Activated naive CD8-positive, alpha-beta T cell treated with anti-CD3 and anti-CD28 coated beads, Interleukin-2, amount 50 U/mL, for 24 hours (primary cell): Measurements from ENCODE around the gene CENPE.

Experiments
- ATAC-seq: fragments of 150-1000 bp; cut with Tn5 transposase; one replicate; pipeline ENCODE4 v1.10.0; 2021
- DNase-seq: peaks from one replicate; pipeline ENCODE4 v3.0.0; 2021
- H3K27ac Mint-ChIP-seq: one replicate; pipeline ENCODE4 v1.8.0; 2021; ENCODE audit warnings: mild to moderate bottlenecking, mixed read lengths
- H3K27me3 Mint-ChIP-seq: one replicate; pipeline ENCODE4 v1.8.0; 2021; ENCODE audit warnings: mixed read lengths
- H3K36me3 Mint-ChIP-seq: one replicate; pipeline ENCODE4 v1.8.0; 2021; ENCODE audit warnings: low read depth, mixed read lengths
- H3K4me1 Mint-ChIP-seq: one replicate; pipeline ENCODE4 v1.8.0; 2021; ENCODE audit warnings: mixed read lengths
- H3K4me3 Mint-ChIP-seq: one replicate; pipeline ENCODE4 v1.8.0; 2021; ENCODE audit warnings: mild to moderate bottlenecking, moderate library complexity, mixed read lengths
- H3K9me3 Mint-ChIP-seq: one replicate; pipeline ENCODE4 v1.8.0; 2021; ENCODE audit warnings: mixed read lengths

CENPE gene

DNA sequence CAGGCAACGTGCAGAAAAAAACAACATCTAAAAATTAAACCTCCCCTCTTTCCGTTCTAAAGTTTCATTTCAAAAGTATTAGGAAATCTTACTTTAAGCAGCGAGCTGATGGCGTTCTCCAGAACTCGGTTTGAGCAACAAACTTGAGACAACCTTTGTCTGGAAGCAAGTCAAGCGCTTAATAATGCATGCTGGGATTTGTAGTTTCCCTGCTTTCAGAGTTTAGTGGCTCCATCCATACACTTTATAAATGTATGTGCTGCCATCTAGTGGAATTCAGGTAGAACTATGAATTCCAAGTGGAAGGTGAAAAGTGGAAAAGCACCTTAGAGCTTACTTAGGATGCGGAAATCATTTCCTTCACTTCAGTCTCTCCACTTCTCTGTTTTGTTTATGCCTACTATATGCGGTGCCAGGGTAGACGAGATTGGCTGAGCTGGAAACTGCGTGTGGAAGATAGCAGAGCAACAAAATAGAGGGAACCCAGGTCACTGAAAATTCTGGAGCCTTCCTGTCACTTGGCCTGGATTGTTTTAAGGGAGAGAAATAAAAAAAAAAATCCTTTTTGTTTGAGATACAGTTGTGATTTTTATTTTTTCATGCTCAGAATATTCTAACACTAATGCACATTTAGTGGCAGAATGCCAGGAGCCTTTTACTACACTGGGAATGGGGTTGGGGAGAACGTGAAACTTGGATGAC lies 98.3 kb downstream of the CENPE start, which contains the start of gene BDH2:
Gene BDH2 (minus strand): TSS at position 144 of the 702 bp plus-strand sequence. CDS start 3,580 bp downstream, outside the sequence.
- Mint-ChIP-seq H3K36me3 (peaks cover 2% of the 10 kb centered on the region), H3K9me3 (no peaks in the 10 kb centered on the region), H3K4me1 (peaks cover 27% of the 10 kb centered on the region), H3K4me3 (peak within 1 kb of the TSS; percentile 87), H3K27ac (peak within 1 kb of the TSS; percentile 76), H3K27me3 (no peaks in the 10 kb centered on the region)
- DNase-seq (peak; percentile 18), ATAC-seq (peak; percentile 94)

DNA sequence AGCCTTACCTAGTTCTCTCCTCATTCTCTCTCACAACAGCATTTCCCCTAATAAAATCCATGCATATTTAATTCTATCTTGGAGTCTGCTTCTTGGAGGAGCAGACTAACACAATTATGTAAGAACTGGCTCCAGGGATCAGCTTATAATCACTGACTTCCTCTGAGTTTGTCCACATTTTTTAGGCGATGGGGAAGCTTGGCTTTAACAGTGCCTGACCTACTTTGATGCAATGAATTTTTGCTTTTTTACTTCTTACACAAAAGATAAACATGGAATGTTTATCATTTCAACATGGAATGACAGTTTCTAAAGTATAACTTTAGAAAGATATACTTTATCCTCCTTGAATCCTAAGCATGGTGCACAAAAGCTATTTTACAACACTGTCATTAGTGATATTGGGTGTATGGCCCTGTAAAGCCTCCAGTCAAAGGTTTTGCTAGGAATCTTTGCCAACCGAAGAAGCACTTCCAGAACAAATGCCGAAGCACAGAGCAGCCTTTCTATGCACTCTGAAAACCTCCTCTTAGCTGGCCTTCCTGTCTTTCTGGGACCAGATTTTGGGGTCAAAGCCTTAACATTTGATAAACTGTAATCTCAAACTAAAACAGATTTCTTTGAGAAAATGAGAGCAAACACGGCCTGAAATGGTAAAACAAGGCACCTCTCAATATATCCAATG lies 99.2 kb downstream of the CENPE start:
- Mint-ChIP-seq H3K27me3 (no peaks in the 10 kb centered on the region), H3K27ac (no peak overlapping the region), H3K4me3 (peak overlapping the region; percentile 87), H3K4me1 (peaks cover 27% of the 10 kb centered on the region), H3K36me3 (peaks cover 2% of the 10 kb centered on the region), H3K9me3 (no peaks in the 10 kb centered on the region)
- no peak for ATAC-seq
- no peak for DNase-seq

DNA sequence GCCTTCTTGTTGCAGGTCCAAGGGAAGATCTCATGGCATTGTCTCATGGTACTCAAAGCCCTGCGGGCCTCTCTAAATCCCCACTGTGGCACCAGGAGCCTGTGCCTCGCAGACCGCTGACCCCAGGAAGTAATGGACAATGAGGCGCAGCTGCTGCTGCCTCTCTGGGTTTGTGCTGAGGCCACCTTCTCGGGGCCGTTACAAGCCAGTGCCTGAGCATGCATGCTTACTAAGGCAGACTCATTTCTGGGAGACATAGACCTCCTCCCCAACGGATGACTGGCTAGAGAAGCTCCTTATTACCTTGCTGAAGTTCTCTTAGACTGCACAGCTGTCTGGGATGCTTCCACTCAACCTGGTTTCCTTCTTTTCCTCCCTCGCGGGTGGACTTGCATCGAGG lies 99.8 kb downstream of the CENPE start:
- Mint-ChIP-seq H3K36me3 (peaks cover 2% of the 10 kb centered on the region), H3K4me1 (peaks cover 27% of the 10 kb centered on the region), H3K9me3 (no peaks in the 10 kb centered on the region), H3K27ac (no peak overlapping the region), H3K4me3 (peak overlapping the region; percentile 87), H3K27me3 (no peaks in the 10 kb centered on the region)
- DNase-seq: no peak
- ATAC-seq: no peak

DNA sequence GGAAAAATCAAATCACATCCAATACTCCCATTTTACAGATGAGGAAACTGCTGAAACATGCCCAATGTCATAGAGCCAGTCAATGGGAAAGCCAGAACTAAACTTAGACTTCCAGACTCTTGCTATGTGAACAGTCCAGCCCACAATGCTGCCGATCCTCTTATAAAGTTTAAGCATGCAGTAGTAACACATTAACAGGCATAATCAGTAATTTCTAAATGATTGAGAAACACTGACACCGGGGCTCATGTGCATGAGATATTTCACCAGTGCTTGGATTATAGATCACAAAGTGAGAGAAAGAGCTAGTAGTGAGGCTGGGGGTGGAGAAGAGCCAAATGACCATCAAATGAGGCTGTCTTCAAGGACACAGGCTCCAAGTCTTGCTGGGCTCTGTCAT lies 101.0 kb downstream of the CENPE start:
- DNase-seq: no peak
- Mint-ChIP-seq H3K36me3 (peaks cover 2% of the 10 kb centered on the region), H3K4me1 (peaks cover 32% of the 10 kb centered on the region), H3K9me3 (no peaks in the 10 kb centered on the region), H3K4me3 (no peak overlapping the region), H3K27ac (no peak overlapping the region), H3K27me3 (no peaks in the 10 kb centered on the region)
- ATAC-seq: no peak

DNA sequence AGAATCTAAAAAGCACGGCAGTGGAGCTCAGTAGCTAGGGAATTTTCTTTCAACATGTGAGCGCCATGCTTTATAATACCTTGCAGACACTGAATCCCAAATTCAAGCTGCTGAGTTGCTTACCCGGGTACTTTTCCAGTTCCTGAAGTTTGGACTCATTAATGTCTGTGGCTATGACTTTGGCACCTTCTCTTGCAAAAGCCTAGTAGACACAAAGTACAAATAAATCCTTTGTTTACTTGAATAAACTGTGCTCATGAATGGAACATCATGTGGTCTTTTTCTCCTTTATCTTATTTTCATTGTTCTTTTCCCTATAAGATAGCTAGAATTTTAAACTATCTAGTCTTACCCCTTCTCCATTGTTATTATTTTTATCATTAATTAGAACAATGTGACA lies 103.1 kb downstream of the CENPE start:
- no peaks in the 10 kb centered on the region for H3K9me3 Mint-ChIP-seq
- DNase-seq: no peak
- peaks cover 38% of the 10 kb centered on the region for H3K4me1 Mint-ChIP-seq
- H3K36me3 Mint-ChIP-seq: peaks cover 2% of the 10 kb centered on the region
- H3K27ac Mint-ChIP-seq: no peak overlapping the region
- ATAC-seq: no peak
- H3K4me3 Mint-ChIP-seq: no peak overlapping the region
- no peaks in the 10 kb centered on the region for H3K27me3 Mint-ChIP-seq

DNA sequence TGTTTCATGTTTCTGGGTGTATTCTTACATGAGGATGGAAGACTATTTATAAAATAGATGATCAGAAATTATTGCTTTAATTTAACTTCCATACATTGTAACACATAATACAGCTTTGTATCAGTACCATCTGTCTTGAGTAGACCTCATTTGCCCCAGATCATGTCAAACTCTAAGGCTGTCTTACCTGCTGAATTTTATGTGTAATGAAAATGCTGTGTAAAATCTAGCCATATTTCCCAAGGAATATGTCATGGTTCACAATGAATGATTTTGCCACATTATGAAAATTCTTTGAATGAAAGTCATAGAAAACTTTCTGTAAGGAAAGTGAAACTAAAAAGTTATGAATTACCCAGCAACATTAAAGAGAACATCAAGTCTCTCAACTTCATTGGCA lies 105.9 kb downstream of the CENPE start:
- Mint-ChIP-seq H3K4me1 (peaks cover 14% of the 10 kb centered on the region), H3K27ac (no peak overlapping the region), H3K9me3 (no peaks in the 10 kb centered on the region), H3K27me3 (no peaks in the 10 kb centered on the region), H3K4me3 (no peak overlapping the region), H3K36me3 (peaks cover 10% of the 10 kb centered on the region)
- no peak for ATAC-seq
- DNase-seq: no peak

DNA sequence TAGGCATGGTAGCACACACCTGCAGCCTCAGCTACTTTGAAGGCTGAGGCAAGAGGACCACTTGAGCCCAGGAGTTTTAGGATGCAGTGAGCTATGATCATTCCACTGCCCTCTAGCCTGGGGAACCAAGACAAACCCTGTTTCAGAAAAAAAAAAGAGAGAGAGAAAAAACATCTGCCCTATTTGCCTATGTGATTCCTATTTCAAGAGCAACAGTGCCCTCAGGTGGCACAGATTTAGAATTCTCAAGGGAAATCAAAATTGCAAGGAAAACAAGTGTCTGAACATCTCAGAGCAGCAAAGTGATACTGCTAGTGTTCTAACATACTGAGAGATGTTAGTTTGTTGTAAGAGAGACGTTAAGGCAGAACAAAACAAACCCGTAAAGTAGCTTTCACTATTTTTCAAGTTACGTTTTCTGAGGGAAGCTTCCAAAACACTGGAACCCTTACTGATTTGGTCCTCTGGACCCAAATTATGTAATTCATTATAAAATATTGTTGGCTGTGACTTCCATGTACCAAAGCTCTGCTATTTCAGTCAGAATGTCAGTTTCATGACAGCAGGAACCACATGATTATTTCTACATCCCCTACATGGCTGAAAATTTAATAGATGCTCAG lies 106.4 kb downstream of the CENPE start:
- ATAC-seq (peak; percentile 49), DNase-seq (peak; percentile 27)
- no peak overlapping the region for H3K4me3 Mint-ChIP-seq

DNA sequence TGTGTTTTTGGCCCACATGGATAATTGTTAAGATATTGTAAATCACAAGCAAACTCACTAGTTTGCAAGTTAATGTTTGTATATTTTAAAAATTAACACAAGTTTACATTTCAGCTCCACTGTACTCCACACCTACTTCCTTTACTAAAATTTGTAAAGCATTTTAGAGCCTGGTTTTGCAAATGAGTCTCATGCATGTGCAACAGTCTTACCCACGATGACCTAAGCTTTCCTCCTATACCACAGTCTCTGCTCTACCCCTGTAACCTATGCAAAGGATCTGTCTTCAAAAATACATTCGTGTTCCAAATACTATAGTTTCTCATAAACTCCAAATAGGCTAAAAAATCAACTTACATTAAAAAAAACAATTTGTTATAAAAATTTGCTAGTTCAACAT lies 108.7 kb downstream of the CENPE start:
- no peak for ATAC-seq
- H3K36me3 Mint-ChIP-seq: peaks cover 8% of the 10 kb centered on the region

More for the DNA sequence above, 106.4 kb downstream of the CENPE start:
- peaks cover 11% of the 10 kb centered on the region for H3K4me1 Mint-ChIP-seq
- peaks cover 8% of the 10 kb centered on the region for H3K36me3 Mint-ChIP-seq
- H3K27me3 Mint-ChIP-seq: no peaks in the 10 kb centered on the region
- H3K27ac Mint-ChIP-seq: no peak overlapping the region
- no peaks in the 10 kb centered on the region for H3K9me3 Mint-ChIP-seq

DNA sequence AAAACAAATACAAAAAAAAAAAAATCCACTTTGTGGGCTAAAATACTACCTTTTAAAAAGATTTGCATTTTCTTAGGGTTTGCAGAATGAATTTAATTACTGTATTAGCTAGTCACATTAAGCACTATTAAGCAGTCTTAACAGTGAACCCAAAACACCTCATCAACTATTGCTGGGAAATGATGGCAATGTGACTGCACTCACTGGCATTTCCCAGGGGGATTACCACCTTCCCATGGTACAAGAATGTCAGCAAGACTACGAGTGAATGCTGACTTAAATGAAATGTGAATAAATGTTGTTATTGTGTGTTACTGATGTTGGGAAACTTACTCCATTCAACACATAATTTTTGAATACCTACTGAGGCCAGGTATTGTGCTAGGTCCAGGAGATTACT lies 111.6 kb downstream of the CENPE start:
- Mint-ChIP-seq H3K27ac (no peak overlapping the region), H3K36me3 (peaks cover 9% of the 10 kb centered on the region), H3K9me3 (no peaks in the 10 kb centered on the region), H3K27me3 (no peaks in the 10 kb centered on the region), H3K4me3 (no peak overlapping the region), H3K4me1 (peaks cover 1% of the 10 kb centered on the region)
- DNase-seq: no peak
- ATAC-seq: no peak

More for the DNA sequence above, 108.7 kb downstream of the CENPE start:
- no peak overlapping the region for H3K27ac Mint-ChIP-seq
- peaks cover 10% of the 10 kb centered on the region for H3K4me1 Mint-ChIP-seq
- no peak for DNase-seq
- no peak overlapping the region for H3K4me3 Mint-ChIP-seq
- no peaks in the 10 kb centered on the region for H3K9me3 Mint-ChIP-seq
- H3K27me3 Mint-ChIP-seq: no peaks in the 10 kb centered on the region

DNA sequence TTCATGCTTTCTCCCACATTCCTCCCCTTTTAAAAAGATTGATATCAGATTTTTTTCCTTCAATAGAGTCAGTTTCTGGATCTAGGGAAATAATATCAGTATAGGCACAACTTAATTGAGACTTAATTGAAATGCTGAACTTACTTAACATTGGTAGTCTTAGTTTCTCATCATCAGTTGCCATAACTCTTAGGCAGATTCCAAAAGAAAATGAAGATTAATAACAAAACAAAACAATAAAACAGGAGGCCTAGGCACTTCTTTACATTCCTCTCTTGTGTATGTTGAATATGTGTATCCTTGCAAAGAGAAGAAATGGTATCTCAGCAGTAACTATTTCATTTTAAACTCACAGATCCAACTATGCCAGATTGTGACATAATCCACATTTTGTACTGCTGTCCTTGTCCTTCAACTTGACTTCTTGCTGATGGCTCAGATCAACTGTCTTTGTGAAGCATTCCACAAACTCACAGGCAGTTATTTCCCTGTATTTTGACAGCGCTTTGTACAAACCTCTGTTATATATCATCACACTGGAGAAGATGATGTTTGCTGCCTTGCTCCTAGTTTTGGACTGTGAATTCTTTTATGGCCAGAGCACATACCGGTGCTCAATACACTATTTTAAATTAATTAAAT lies 112.5 kb downstream of the CENPE start:
- DNase-seq: no peak
- no peaks in the 10 kb centered on the region for H3K27me3 Mint-ChIP-seq
- H3K36me3 Mint-ChIP-seq: peaks cover 14% of the 10 kb centered on the region
- no peaks in the 10 kb centered on the region for H3K9me3 Mint-ChIP-seq
- no peak for ATAC-seq
- H3K4me3 Mint-ChIP-seq: no peak overlapping the region
- H3K27ac Mint-ChIP-seq: no peak overlapping the region
- H3K4me1 Mint-ChIP-seq: no peaks in the 10 kb centered on the region

DNA sequence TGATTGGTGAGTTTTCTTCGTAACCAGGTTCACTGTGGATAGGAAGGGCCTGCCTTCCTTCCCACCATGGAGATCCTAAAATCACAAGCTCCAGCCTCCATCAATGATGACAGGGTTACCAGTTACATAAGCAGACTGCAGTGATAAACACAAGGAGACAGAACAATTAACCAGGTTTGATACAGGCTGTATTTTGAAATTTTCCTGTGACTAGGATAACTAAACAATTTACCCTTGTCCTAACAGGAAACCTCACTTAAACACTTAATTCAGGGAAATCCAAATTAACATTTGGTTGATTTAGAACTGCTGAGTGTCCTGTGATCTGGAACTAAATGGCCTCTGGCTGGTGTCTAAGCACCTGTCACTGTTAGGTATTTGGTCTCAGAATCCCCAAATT lies 118.5 kb downstream of the CENPE start:
- H3K9me3 Mint-ChIP-seq: no peaks in the 10 kb centered on the region
- peaks cover 18% of the 10 kb centered on the region for H3K36me3 Mint-ChIP-seq
- H3K4me1 Mint-ChIP-seq: peaks cover 28% of the 10 kb centered on the region
- no peaks in the 10 kb centered on the region for H3K27me3 Mint-ChIP-seq
- H3K4me3 Mint-ChIP-seq: peak overlapping the region; percentile 26
- no peak overlapping the region for H3K27ac Mint-ChIP-seq
- no peak for DNase-seq
- no peak for ATAC-seq

DNA sequence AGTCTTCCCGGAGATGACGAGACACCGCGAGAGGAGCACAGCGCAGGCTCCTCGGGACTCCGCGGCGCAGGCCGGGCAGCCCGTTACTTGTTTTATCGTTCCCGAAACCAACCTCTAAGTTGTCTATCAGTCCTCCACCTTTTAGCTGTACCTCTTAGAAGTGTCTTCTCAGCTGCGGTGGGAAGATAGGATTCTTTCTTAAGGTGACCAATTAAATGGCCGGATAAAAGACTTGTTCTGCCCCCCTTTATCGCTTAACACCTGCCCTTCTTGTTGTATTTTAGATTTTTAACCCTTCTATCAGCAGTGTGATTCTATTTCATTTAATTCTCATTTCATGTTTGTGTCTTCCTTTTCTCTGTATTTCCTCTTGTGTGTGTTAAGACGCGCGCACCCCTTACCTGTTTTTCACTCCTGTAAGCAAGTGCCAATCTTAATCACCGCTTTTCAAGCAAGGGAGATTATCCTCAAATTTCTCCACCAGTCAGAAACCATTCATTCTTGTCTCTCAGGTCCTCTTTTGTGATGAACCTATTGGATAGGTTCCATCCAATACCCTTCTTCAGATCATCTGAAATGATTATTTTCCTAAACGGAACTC lies 121.3 kb downstream of the CENPE start, which contains the start of gene SLC9B2:
Gene SLC9B2 (minus strand): TSS at position 15 of the 601 bp plus-strand sequence. CDS start 9,211 bp downstream, outside the sequence.
- Mint-ChIP-seq H3K9me3 (no peaks in the 10 kb centered on the region), H3K4me1 (peaks cover 50% of the 10 kb centered on the region), H3K4me3 (peak within 1 kb of the TSS; percentile 94), H3K27ac (peak within 1 kb of the TSS; percentile 99), H3K36me3 (peaks cover 37% of the 10 kb centered on the region), H3K27me3 (no peaks in the 10 kb centered on the region)
- DNase-seq (no peak), ATAC-seq (peak; percentile 70)

DNA sequence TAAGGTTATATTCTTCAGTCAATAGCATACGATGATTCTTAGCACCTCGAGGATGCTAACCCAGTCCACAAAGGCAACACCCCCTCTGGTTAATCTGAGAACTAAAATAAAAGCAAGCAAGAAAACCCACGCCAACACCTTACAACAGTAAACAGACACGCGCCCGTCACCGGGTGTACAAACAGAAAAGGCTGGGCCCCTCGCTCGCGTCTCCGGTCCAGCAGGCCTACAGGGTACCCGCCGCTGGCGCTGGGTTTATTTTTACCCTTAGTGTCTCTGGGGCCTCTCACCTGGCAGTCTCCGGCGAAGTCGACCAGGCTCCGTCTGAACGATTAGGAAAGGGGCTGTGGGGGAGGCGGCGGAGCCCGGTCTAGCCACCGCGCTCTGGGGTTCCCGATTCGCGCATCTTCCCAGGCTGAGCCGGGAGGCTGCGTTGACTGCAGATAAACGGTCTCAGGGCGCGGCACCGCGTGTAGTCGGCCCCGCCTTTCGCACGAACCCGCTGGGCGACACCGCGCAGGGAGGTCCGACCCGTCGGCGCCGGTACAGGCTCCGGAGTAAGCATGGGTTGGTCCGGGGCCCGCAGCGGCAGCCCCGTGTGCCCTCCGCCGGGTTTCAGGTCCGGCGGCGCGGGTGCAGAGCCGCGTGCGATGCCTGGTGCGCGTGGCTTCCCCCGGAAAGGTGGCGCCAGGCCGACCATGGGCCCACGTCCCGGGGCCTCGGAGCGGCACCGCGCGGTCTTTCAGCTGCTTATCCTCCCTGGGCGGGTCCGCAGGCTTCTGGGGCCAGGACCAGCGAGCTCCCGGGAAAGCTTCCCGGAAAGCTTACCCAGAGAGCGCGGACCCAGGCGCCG lies 122.0 kb downstream of the CENPE start:
- H3K27me3 Mint-ChIP-seq: no peaks in the 10 kb centered on the region
- peaks cover 50% of the 10 kb centered on the region for H3K4me1 Mint-ChIP-seq
- peak; percentile 65 for ATAC-seq
- peak; percentile 67 for DNase-seq
- peak overlapping the region; percentile 99 for H3K27ac Mint-ChIP-seq
- H3K36me3 Mint-ChIP-seq: peaks cover 33% of the 10 kb centered on the region
- no peaks in the 10 kb centered on the region for H3K9me3 Mint-ChIP-seq
- peak overlapping the region; percentile 94 for H3K4me3 Mint-ChIP-seq
